Raji (cell line): ENCODE results near the gene MINDY4.

Experiments used
- POLR2A ChIP-seq: IDR thresholded peaks from 2 replicates; pipeline ENCODE4 v1.6.1; 2011; ENCODE audit warnings: low read depth, low read length, control low read depth; ENCODE audit not compliant: insufficient read depth

MINDY4 gene

DNA sequence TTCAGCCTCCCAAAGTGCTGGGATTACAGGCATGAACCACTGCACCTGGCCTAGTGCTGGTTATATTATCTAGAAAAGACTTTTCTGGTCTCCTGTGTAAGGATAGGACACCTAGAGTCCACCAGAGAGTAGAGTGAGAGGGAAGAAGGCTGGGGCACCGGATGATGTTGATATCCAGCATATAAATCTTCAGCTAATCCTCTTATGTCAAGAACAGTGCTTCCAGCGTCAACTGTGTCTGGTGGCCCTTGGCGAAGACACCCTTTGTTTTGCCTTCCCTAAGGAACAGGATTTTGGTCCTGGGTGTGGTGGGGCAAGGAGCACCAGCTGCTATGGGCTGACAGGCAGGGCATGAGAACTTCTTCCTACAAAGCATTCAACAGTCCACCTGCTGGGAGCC lies 35.6 kb upstream of the MINDY4 start:
- TF ChIP-seq POLR2A, result no peak

DNA sequence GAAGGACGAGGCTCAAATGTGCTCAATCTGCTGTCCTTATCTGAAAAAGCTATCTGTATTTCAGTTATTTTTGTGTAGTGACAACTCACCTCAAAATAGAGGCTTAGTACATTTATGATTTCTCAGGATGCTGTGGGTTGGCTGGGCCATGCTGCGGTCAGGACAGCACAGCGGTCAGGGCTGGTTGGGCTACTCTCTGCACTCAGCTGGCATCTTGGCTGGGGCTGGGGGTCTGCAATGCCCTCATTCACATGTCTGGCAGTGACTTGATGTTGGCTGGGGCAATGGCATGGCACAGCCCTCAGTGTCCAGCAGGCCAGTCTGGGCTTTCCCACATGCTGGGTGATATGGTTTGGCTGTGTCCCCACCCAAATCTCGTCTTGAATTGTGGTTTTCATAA lies 34.9 kb upstream of the MINDY4 start:
- TF ChIP-seq POLR2A, result no peak

DNA sequence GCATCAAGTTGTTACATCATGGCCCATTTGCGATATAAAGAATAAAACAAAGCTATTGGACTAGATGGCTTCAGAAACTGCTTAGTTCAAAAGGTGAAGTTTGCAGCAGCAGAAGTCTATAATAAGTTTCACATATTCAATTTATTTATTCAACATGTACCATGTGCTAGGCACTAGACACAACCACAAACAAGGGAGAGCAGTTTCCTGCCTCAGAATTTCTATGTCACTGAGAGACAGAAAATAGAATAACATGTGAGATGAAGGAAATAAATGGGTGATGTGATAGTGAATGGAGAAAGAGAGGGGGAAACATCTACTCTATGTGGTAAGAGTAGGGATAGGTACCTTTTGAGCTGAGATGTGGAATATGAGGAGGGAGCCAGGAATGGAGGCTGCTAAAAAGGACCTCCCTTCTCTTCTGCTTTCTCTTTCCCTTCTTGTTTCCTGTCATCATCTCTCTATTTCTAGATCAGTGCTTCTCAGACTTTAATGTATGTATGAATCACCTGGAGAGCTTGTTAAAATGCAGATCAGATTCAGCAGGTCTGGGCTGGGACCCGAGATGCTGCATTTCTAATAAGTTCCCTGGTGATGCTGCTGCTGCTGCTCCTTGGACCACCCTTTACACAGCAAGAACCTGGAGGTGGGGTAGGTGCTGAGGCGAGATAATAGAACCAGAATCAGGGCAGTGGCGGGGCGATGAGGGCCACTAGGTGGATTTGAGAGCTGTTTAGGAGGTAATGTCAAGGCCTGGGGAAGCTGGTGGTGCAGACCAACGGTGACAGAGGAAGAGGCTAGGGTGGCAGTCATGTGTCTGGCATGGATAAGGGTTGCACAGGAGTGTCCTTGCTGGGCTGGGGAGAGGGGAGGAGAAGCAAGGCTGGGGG lies 32.9 kb upstream of the MINDY4 start:
- TF ChIP-seq POLR2A, result no peak

DNA sequence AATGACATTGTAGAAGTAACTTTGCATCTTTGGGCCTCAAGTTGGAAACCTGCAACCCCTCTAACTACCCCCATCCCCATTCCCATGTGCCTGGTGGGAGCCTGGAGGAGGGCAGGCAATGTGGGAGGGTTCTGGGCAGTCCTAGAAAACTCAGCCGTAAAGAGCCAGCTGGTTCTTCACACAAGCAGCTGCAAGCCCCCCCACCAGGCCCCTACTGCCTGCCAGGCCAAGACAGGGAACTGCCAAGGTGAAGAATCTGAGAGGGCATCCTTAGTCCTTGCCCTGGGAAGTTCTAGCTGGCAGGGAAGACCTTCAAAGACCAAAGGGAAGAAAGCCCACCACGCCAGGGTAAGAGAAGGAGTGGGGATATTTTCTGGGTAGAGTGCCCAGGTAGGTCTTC lies 31.5 kb upstream of the MINDY4 start:
- no peak for TF ChIP-seq POLR2A

DNA sequence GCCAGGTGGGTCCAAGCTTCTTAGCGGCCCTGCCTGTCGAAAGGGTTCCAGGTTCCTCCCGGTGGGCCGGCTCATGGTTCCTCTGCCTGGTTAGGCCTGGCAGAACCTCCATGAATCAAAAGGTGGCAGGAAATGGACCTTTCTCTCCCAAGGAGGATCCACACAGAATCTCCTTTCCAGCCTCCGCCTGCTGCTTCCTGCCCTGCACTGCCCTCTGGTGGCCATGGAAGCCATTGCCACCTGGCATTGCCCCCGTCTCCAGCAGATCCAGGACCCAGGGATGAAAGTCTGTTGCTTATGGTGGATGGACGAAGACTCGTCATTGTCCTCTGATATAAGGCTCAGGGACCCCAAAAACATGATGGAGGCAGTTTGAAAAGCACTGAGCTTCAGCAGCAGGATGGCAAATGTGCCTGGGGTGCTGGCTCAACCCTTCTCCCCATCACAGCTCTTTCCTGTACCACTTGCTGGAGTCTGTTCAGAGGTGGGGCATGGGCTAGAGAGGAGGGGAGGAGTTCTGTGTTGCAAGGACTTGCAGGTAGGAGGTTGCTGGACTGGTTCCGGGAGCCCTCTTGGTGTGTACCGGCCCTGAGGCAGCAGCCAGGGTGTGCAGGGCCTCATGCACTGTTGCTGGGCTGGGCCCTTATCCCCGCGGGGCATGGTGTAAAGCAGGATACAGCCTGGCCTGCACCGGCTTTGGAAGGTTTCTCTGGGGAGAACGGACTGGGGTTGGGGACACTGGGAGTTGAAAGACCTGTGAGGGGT lies 30.6 kb upstream of the MINDY4 start:
- TF ChIP-seq POLR2A, result no peak

DNA sequence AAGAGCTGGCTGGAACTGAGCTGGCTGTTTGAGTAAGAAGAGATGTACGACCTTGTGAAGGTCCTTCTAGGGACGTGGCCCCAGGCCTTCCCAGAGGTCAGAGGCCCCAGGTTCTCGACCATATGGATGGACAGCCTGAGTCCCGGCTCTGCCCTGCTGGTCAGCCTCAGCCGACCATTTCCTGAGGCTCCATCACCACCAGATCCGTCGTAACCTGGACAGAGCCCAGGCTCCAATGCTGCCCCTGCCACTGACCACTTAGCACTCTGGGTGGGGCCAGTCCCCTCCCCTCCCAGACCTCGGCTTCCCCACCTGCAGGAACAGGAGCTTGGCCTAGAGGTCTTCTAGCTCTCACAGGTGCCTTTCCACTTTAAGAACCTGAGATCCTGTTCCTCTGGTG lies 29.9 kb upstream of the MINDY4 start:
- TF ChIP-seq POLR2A, result no peak

DNA sequence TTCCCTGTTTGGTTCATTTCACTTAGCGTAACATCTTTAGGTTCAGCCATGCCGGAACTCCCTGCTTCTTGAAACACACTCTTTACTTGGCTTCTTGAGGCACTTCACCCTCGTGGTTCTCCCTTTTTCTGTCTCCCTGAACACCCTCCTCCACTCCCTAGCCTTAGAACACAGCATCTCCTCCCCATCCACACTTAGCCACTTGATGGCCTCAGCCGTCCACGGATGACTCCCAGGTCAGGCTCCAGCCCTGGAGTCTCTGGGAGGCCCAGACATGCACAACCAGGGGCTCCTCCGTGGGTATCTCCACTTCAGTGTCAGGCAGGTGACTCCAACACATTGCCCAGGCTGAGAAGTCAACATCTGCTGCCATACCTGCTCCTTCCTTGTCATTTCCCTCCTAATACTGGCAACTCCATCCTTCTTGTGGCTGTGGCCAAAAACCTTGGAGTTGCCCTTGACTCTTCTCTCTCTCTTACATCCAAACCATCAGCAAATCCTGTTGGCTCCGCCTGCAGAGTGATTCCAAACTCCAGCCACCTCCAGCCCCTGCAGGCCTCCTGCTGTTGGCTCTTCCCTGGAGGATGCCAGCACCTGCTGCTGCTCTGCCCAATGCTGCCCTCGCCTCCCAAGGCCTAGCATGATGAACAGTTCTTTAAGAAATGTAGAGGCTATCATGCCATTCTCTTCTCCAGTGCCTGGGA lies 27.7 kb upstream of the MINDY4 start:
- TF ChIP-seq POLR2A, result no peak

DNA sequence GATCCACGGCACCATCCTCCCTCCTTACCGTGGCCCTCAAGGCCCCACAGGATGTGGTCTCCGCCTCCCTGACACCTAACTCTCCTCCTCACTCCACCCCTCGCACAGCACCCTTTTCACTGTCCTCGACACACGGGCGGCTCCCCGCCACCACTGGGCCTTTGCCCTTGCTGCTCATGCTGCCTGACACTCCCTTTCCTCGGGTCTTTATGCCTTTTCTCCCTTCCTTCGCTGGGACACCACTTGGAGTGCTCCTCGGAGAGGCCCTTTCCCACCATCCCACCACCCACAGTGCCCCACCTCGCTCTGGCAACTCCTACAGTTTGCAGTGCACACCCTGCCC lies 27.2 kb upstream of the MINDY4 start:
- no peak for TF ChIP-seq POLR2A

DNA sequence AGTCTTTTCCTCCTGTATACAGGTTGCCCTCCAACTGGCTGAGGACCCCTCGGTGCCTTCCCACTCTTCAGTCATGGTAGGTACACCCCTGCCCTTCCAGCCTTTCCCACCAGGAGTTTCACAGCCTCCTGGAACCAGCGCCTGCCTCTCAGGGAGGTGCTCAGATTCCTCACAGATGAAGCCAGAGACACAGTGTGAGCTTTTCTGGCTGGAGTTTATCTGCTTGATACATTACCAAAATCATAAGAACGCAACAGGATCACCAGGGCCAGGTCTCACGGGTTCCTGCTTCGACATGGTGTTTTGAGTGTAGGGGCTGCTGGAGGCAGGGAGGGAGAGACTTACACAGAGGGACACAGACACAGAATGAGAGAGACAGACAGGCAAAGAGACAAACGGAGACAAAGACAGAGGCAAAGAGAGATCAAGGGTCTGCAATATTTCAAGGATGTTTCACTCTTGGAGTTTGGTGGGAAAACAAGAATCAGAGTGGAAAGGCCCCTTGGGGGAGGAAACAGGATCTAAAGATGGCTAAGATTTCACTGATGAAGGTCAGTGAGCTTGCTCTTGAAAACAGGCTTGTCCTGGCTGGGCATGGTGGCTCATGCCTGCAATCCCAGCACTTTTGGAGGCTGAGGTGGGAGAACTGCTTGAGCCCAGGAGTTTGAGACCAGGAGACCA lies 25.8 kb upstream of the MINDY4 start:
- no peak for TF ChIP-seq POLR2A

DNA sequence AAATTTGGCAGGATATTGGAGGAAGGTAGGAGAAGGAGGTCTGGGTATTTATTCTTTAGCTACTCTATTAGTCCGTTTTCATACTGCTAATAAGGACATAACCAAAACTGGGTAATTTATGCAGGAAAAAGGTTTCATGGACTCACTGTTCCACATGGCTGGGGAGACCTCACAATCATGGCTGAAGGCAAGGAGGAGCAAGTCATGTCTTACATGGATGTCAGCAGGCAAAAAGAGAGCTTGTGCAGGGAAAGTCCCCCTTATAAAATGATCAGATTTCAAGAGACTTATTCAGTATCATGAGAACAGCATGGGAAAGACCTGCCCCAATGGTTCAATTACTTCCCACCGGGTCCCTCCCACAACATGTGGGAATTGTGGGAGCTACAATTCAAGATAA lies 21.2 kb upstream of the MINDY4 start:
- no peak for TF ChIP-seq POLR2A

DNA sequence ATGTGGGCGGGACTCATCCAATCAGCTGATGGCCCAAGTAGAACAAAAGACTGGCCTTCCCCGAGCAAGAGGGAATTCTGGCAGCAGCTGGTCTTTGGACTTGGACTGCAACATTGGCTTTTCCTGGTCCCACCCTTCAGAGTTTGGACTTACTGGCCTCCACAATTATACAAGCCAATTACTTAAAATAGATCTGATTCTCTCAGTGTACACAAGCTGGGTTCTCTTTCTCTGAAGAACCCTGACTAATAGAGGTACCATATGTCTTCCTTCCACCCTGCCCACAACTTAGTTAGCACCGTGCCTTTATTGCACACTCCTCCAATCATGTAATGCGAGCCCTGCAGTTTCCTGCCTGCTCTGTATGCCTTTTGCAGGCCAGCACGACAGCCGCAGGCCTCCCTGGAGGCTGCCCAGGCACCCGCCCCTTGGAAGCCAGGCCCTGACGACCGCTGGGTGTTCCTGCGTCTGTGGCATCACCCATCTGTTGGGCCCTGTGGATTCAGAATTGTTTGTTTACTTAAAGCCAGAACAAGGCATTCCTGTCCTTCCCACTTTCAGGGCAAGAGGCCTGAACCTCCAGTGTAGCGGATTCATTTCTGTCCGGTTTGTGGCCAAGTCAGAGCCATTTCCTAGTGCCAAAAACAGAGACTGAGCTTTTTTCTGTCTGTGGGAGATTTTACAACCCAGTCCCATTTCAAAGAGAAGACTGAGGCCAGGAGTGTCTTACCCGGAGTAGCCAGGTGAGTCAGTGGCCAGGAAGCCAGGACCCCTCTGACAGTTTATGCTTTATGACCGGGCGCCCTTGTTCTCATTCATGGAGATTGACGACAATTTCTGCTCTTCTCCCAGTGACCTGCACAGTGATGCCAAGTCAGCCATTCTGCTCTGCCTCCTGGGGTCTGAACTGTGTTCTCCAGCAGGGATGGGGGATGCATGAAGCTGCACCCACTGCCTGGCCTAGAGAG lies 20.2 kb upstream of the MINDY4 start:
- no peak for TF ChIP-seq POLR2A

DNA sequence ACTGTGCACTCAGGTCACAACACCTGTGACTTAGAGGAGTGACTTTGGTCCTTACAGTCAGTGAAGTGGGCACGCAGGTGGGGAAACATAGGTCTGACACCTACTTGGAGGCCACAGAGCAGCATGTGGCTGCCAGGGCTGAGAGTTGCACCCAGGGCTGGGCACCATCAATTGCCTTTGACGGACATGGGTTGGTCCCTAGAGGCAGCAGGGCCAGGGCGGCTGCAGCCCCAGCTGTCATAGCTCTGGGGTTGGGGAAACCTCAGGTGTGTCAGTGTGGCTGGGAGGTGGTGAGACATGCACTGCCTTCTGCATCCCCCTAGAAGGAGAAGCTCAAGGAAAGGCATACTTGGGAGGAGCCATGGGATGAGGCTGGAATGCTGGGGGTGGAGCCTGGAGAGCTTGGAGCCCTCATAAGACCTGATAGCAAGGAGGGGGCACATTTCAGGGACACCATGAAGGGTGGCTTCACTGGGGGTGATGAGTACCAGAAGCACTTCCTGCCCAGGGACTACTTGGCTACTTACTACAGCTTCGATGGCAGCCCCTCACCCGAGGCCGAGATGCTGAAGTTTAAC lies 19.4 kb upstream of the MINDY4 start, which contains the start of gene INMT:
Gene INMT, plus strand, starts transcription at position 440 of the 578 bp plus-strand sequence. Its CDS starts 16 bp downstream, at position 456.
- no peak for TF ChIP-seq POLR2A

DNA sequence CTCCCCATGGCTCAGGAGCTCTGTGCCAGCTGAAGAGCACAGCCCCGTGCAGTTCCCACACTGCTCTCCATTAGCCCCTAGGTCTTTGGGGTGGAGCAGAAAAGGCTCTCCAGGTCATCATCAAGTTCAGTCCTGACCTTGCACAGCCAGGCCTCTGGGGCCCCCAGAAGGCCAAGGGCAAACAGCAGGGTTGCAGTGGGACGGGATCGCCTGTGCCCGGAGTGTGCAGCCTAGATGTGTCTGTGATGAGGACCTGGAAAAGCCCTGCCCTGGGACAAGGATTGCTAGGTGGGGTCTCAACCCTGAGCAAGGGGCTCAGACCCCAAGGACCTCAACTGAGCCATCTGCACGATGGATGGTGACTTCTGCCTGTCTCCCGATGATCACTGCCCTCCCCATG lies 18.7 kb upstream of the MINDY4 start:
- no peak for TF ChIP-seq POLR2A

DNA sequence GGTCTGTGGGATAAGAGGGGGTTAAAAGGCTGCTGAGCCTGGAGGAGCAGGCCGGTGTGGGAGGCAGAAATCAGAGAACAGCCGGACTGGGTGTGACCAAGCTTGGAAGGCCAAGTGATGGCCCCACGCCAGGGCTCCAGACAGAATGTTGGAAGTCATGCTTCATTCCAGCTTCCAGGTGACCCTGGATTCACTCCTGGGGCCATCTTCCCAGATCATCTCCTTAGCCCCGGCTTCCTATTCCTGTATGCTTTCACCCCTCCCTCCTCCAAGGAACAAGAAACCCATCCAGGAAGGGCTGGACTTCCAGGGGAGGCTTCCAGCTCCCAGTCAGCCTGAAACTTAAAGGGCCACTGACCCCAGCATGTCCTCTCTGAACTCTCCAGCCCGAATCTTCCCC lies 18.2 kb upstream of the MINDY4 start:
- TF ChIP-seq POLR2A, result no peak

DNA sequence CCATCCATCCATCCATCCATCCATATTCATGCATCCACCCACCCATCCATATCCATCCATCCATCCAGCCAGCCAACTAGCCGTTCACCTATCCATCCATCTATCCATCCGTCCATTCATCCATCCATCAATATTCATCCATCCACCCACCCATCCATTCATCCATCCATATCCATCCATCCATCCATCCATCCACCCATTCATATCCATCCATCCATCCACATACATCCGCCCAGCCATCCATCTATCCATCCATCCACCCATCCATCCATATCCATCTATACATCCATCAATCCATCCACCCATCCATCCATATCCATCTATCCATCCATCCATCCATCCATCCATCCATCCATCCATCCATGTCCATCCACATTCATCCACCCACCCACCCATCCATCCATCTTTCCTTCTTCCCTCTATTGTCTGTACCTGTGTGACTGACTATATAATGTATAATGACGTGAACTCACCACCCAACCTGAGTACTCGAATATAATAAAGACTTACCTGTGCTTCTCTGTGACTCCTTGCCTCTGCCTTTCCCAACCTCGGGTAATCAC lies 16.8 kb upstream of the MINDY4 start:
- TF ChIP-seq POLR2A, result no peak
